Transverse colon (tissue), 4 donors: ENCODE measurements around the gene AREL1. TPM values are rescaled to one million over a fixed set of nuclear protein-coding genes. Genes with fewer than 3 reads are reported as not detected.

ENCODE experiments used
- DNase-seq: peaks from one replicate; pipeline ENCODE4 v3.0.0-alpha.2; 2019
- H3K27ac ChIP-seq, 4 donors: fragments of 200-600 bp; sonication (generic); 2 replicates each; pipeline ENCODE4 v1.5.1; 2016 to 2018; ENCODE audit warnings: inconsistent platforms in 4 of 4
- H3K27me3 ChIP-seq: fragments of 200-600 bp; sonication (generic); 2 replicates; pipeline ENCODE4 v1.5.1; 2017; ENCODE audit warnings: inconsistent platforms
- H3K36me3 ChIP-seq, 4 donors: fragments of 200-600 bp; sonication (generic); 2 replicates each; pipeline ENCODE4 v1.5.1; 2017 to 2019; ENCODE audit warnings: inconsistent platforms in 4 of 4
- H3K4me1 ChIP-seq, 4 donors: fragments of 200-600 bp; sonication (generic); 2 replicates each; pipeline ENCODE4 v1.5.1; 2017 to 2020; ENCODE audit warnings: inconsistent platforms in 4 of 4
- H3K4me3 ChIP-seq, 4 donors: fragments of 200-600 bp; sonication (generic); 1 replicate in 1 of 4; 2 replicates in 3 of 4; pipeline versions ENCODE4 v1.5.1 to v1.6.1; 2017 to 2019; ENCODE audit warnings: inconsistent platforms in 4 of 4
- H3K9me3 ChIP-seq, 2 donors: fragments of 200-600 bp; sonication (generic); 2 replicates each; pipeline ENCODE4 v1.5.1; 2017 to 2019; ENCODE audit warnings: inconsistent platforms in 2 of 2
- CTCF ChIP-seq, 5 experiments: fragments of 200-600 bp in 3 of 5; fragments of 450-650 bp in 2 of 5; sonication (generic) in 3 of 5; IDR thresholded peaks; 1 replicate in 2 of 5; 2 replicates in 3 of 5; pipeline ENCODE4 v1.5.1; 2016 to 2017; ENCODE audit warnings: antibody characterized with exemption in 5 of 5, inconsistent platforms in 3 of 5, mild to moderate bottlenecking in 2 of 5, moderate library complexity in 1 of 5
- EP300 ChIP-seq: sonication (generic); formaldehyde crosslinking; IDR thresholded peaks from one replicate; pipeline ENCODE4 v1.6.1; 2017; ENCODE audit warnings: antibody characterized with exemption, low read depth
- POLR2A ChIP-seq: fragments of 450-650 bp; IDR thresholded peaks from one replicate; pipeline ENCODE4 v1.6.1; 2016; ENCODE audit warnings: antibody characterized with exemption, mild to moderate bottlenecking, moderate library complexity
- POLR2AphosphoS5 ChIP-seq, 3 donors: sonication (generic); formaldehyde crosslinking; IDR thresholded peaks; one replicate each; pipeline ENCODE4 v1.6.1; 2016; ENCODE audit warnings: antibody characterized with exemption in 3 of 3
- WGBS, 2 donors: methylation state at CpG; one replicate each; pipeline ENCODE4 v1.1.5; 2018; ENCODE audit warnings: low coverage in 1 of 2; 5-methylcytosine and 5-hydroxymethylcytosine counted together
- in situ Hi-C, 4 donors: fragments of 200-750 bp; cut with MboI; loops; one replicate each; pipeline versions ENCODE4 v1.15.0 to v1.15.1; 2017; ENCODE audit warnings: low sequenced_read_pairs in 3 of 4, low pct_ligation_motif_present in 1 of 4, low pct_unique_long_range_greater_than_20kb in 1 of 4
- intact Hi-C: fragments of 100-400 bp; cut with DNase I; formaldehyde crosslinking; loops from one replicate; pipeline ENCODE4 v1.15.1; 2023; ENCODE audit warnings: low total_unique reads
- total RNA-seq, 4 donors: library from RNA; depleted of rRNA; stranded (reverse); fragments of >200 nt; gene quantifications; one replicate each; pipeline ENCODE4 v1.1.0, GENCODE V29; 2016

AREL1 gene
- total RNA-seq, 4 donors from 2014 or later: 22.4 to 57.1 (median 41.1) TPM

DNA sequence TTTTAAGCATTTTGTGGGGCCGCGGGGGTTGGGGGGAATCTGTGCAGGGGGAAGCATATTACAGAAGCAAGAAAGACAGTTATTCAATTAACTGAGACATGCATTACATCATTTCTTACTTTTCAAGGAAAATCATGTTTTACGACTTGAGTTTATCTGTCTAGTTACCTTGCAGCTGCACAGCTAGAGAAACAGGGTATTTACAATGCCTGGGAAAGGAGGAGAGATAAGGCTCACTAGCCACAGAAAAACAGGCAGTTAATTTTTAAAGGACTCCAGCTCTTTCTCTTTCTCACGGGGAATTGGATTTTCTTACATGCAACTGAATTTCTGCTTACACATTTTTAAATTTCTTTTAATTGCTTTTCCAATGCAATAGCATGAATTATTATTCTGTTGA is 22.2 kb upstream of the AREL1 start:
- intact Hi-C loops (no loop called here), in situ Hi-C loops (no loop called here)
- WGBS, 2 donors: 43 to 59% methylated on average over 3 to 4 of the region's 4 CpGs
- no peak overlapping the region for H3K4me3 ChIP-seq
- H3K36me3 ChIP-seq: peaks cover 0 to 30% (median 13%) of the 10 kb centered on the region in 4 donors
- TF ChIP-seq CTCF (IDR thresholded peaks at IDR 0.05) (no peak), EP300 (no peak), POLR2A (no peak), POLR2AphosphoS5 (IDR thresholded peaks at IDR 0.05) (no peak)
- H3K27me3 ChIP-seq: no peaks in the 10 kb centered on the region
- H3K27ac ChIP-seq: no peak overlapping the region
- no peak for DNase-seq
- peaks cover 0 to 9% (median 2%) of the 10 kb centered on the region in 4 donors for H3K4me1 ChIP-seq
- no peaks in the 10 kb centered on the region for H3K9me3 ChIP-seq

- in situ Hi-C loops: no loop called here
- no peak overlapping the region for H3K4me3 ChIP-seq
- intact Hi-C loops: no loop called here
- H3K4me1 ChIP-seq: peaks cover 0 to 9% (median 2%) of the 10 kb centered on the region in 4 donors
- no peak for TF ChIP-seq POLR2A
- no peak for TF ChIP-seq CTCF (IDR thresholded peaks at IDR 0.05)
- H3K27me3 ChIP-seq: no peaks in the 10 kb centered on the region
- H3K36me3 ChIP-seq: peaks cover 0 to 25% (median 11%) of the 10 kb centered on the region in 4 donors
- no peak overlapping the region for H3K27ac ChIP-seq
- no peak for DNase-seq
- 79% methylated on average over 3 of the region's 3 CpGs; no CpG with 5 or more reads in 1 of the 2 donors for WGBS, 2 donors
- no peaks in the 10 kb centered on the region for H3K9me3 ChIP-seq
These were observed 20.3 kb upstream of the AREL1 start for GRCh38 chr14:74733221-74733620.

DNA sequence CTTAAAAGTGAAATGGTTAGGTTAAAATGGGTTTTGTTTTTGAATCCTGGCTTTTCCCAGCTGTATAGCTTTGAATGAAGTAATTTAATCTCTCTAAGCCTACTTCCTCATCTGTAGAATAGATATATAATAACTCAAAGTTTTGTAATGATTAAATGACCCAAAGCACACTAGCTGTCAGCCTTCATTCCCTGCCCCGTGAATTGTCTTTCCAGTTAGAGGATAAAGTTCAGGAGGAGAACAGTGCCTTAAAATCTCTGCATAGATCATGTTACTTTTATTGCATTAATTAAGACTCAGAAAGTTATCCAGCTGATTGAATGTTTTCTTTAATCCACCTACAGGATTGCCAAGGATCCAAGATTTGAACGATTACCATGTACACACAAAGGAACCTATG is 19.5 kb upstream of the AREL1 start:
- TF ChIP-seq EP300 (no peak), POLR2AphosphoS5 (IDR thresholded peaks at IDR 0.05) (no peak), CTCF (IDR thresholded peaks at IDR 0.05) (no peak), POLR2A (no peak)
- peaks cover 0 to 9% (median 2%) of the 10 kb centered on the region in 4 donors for H3K4me1 ChIP-seq
- H3K36me3 ChIP-seq: peaks cover 0 to 25% (median 11%) of the 10 kb centered on the region in 4 donors
- H3K4me3 ChIP-seq: no peak overlapping the region
- intact Hi-C loops (no loop called here), in situ Hi-C loops (no loop called here)
- H3K27me3 ChIP-seq: no peaks in the 10 kb centered on the region
- 52 to 57% methylated on average over 2 of the region's 2 CpGs for WGBS, 2 donors
- no peak for DNase-seq
- peak overlapping the region in 2 of 4 donors; percentile 3 to 58 for H3K27ac ChIP-seq
- H3K9me3 ChIP-seq: no peaks in the 10 kb centered on the region

GRCh38 chr14:74723134-74723533 is 10.3 kb upstream of the AREL1 start:
- no peaks in the 10 kb centered on the region for H3K27me3 ChIP-seq
- H3K4me3 ChIP-seq: no peak overlapping the region
- H3K36me3 ChIP-seq: peaks cover 0 to 29% (median 9%) of the 10 kb centered on the region in 4 donors
- TF ChIP-seq POLR2A: no peak
- TF ChIP-seq CTCF (IDR thresholded peaks at IDR 0.05): no peak
- no peak for TF ChIP-seq EP300
- no peak for TF ChIP-seq POLR2AphosphoS5 (IDR thresholded peaks at IDR 0.05)
- in situ Hi-C loops: no loop called here
- DNase-seq: no peak
- intact Hi-C loops: no loop called here
- H3K4me1 ChIP-seq: no peaks in the 10 kb centered on the region
- H3K27ac ChIP-seq: no peak overlapping the region
- no peaks in the 10 kb centered on the region for H3K9me3 ChIP-seq
- WGBS, 2 donors: 96% methylated on average over 3 of the region's 3 CpGs
